SK-N-SH (cell line): ENCODE results near the gene SEMA3C. TPM values are rescaled to one million over a fixed set of nuclear protein-coding genes. Genes with fewer than 3 reads are reported as not detected.

Experiments
- CTCF ChIA-PET: fragments of 300-600, 350-600 bp; formaldehyde crosslinking; extraction: SDS; loops from one replicate; lab custom pipeline; 2021; lab: Yijun Ruan, JAX
- POLR2A ChIA-PET: fragments of 350-600 bp; sonication (Branson Sonifier 250); formaldehyde crosslinking; extraction: SDS; loops from one replicate; lab custom pipeline; 2020; ENCODE audit warnings: antibody characterized with exemption, inconsistent platforms; lab: Yijun Ruan, JAX
- DNase-seq: peaks from one replicate; pipeline ENCODE4 v3.0.0; 2012
- H2AFZ ChIP-seq: fragments of 200-600 bp; sonication (generic); 2 replicates; pipeline ENCODE4 v1.8.1; 2016; ENCODE audit warnings: antibody characterized with exemption, mild to moderate bottlenecking, low read depth
- H3F3A ChIP-seq: fragments of 200-600 bp; sonication (generic); replicated peaks from 2 replicates; pipeline ENCODE3; 2016; ENCODE audit warnings: antibody characterized with exemption, mild to moderate bottlenecking; ENCODE audit not compliant: insufficient read depth
- H3K27ac ChIP-seq, 2 experiments: fragments of 200-500 bp in 1 of 2; fragments of 200-600 bp in 1 of 2; sonication (Bioruptor generic) in 1 of 2; sonication (generic), shearing (Covaris generic) in 1 of 2; 2 replicates each; pipeline versions ENCODE4 v1.5.1 to v1.6.1; 2014 to 2016; ENCODE audit warnings: low read depth in 2 of 2, inconsistent platforms in 1 of 2, low read length in 1 of 2, mild to moderate bottlenecking in 1 of 2, mixed read lengths in 1 of 2
- H3K27me3 ChIP-seq: fragments of 200-600 bp; sonication (generic), shearing (Covaris generic); 2 replicates; pipeline ENCODE4 v1.6.1; 2016; ENCODE audit warnings: mixed run types; ENCODE audit not compliant: insufficient read depth
- H3K36me3 ChIP-seq, 2 experiments: fragments of 200-500 bp in 1 of 2; fragments of 200-600 bp in 1 of 2; sonication (Bioruptor generic) in 1 of 2; sonication (generic) in 1 of 2; replicated peaks in 1 of 2; 2 replicates each; pipeline versions ENCODE3 to v1.5.1; 2014 to 2016; ENCODE audit warnings: low read length in 1 of 2, mild to moderate bottlenecking in 1 of 2; ENCODE audit not compliant: insufficient read depth in 2 of 2, control insufficient read depth in 1 of 2
- H3K4me1 ChIP-seq, 2 experiments: fragments of 200-500 bp in 1 of 2; fragments of 200-600 bp in 1 of 2; sonication (Bioruptor generic) in 1 of 2; sonication (generic), shearing (Covaris generic) in 1 of 2; 2 replicates each; pipeline versions ENCODE4 v1.5.1 to v1.6.1; 2014 to 2016; ENCODE audit warnings: low read depth in 1 of 2, low read length in 1 of 2, mixed run types in 1 of 2; ENCODE audit not compliant: insufficient read depth in 2 of 2, control insufficient read depth in 1 of 2
- H3K4me2 ChIP-seq: fragments of 200-600 bp; sonication (generic), shearing (Covaris generic); 2 replicates; pipeline ENCODE4 v1.6.1; 2017; ENCODE audit warnings: mixed run types
- H3K4me3 ChIP-seq, 2 experiments: fragments of 200-500 bp in 1 of 2; fragments of 200-600 bp in 1 of 2; sonication (Bioruptor generic) in 1 of 2; sonication (generic), shearing (Covaris generic) in 1 of 2; 2 replicates each; pipeline versions ENCODE4 v1.5.1 to v1.8.1; 2014 to 2016; ENCODE audit warnings: low read depth in 2 of 2, inconsistent platforms in 1 of 2, low read length in 1 of 2, mild to moderate bottlenecking in 1 of 2, mixed read lengths in 1 of 2, moderate library complexity in 1 of 2
- H3K79me2 ChIP-seq: fragments of 200-600 bp; sonication (generic); 2 replicates; pipeline ENCODE4 v1.8.1; 2017; ENCODE audit warnings: mild to moderate bottlenecking; ENCODE audit not compliant: insufficient read depth
- H3K9ac ChIP-seq: fragments of 200-600 bp; sonication (generic); 2 replicates; pipeline ENCODE4 v1.6.1; 2017; ENCODE audit warnings: mixed run types
- H3K9me2 ChIP-seq: fragments of 200-600 bp; sonication (generic); 2 replicates; pipeline ENCODE4 v1.6.1; 2017; ENCODE audit warnings: mixed run types
- H3K9me3 ChIP-seq: fragments of 200-600 bp; sonication (generic); 2 replicates; pipeline ENCODE4 v1.6.1; 2017; ENCODE audit warnings: mixed run types, mild to moderate bottlenecking, moderate library complexity
- H4K20me1 ChIP-seq: fragments of 200-600 bp; sonication (generic); 2 replicates; pipeline ENCODE4 v1.6.1; 2017; ENCODE audit warnings: mild to moderate bottlenecking, mixed run types; ENCODE audit not compliant: insufficient read depth
- CTCF ChIP-seq: fragments of 200-600 bp; sonication (generic); IDR thresholded peaks from 2 replicates; pipeline ENCODE4 v1.6.1; 2017; ENCODE audit warnings: antibody characterized with exemption, mild to moderate bottlenecking, moderate library complexity
- ELF1 ChIP-seq: IDR thresholded peaks from 2 replicates; pipeline ENCODE4 v1.4.0; 2012
- EZH2phosphoT487 ChIP-seq: fragments of 200-600 bp; sonication (generic); IDR thresholded peaks from 2 replicates; pipeline ENCODE4 v1.6.1; 2017; ENCODE audit warnings: low read depth, mixed run types, mild to moderate bottlenecking, antibody characterized with exemption, moderate library complexity, borderline replicate concordance
- FOXM1 ChIP-seq: IDR thresholded peaks from 2 replicates; pipeline ENCODE4 v1.4.0; 2012; ENCODE audit warnings: low read depth, mild to moderate bottlenecking
- JUND ChIP-seq: IDR thresholded peaks from 2 replicates; pipeline ENCODE4 v1.4.0; 2012
- MAX ChIP-seq: IDR thresholded peaks from 2 replicates; pipeline ENCODE4 v1.4.0; 2012; ENCODE audit warnings: low read depth
- MEF2A ChIP-seq: IDR thresholded peaks from 2 replicates; pipeline ENCODE4 v1.4.0; 2012; ENCODE audit warnings: low read depth, borderline replicate concordance
- MXI1 ChIP-seq: IDR thresholded peaks from 2 replicates; pipeline ENCODE4 v1.6.1; 2012; ENCODE audit warnings: mild to moderate bottlenecking, low read depth, low read length, improper control_type of control experiment
- NFIC ChIP-seq: IDR thresholded peaks from 2 replicates; pipeline ENCODE4 v1.4.0; 2012; ENCODE audit warnings: borderline replicate concordance
- NRF1 ChIP-seq: IDR thresholded peaks from 2 replicates; pipeline ENCODE4 v1.6.1; 2012; ENCODE audit warnings: low read depth, mild to moderate bottlenecking, low read length
- PBX3 ChIP-seq: IDR thresholded peaks from 2 replicates; pipeline ENCODE4; 2012
- POLR2AphosphoS5 ChIP-seq: IDR thresholded peaks from 2 replicates; pipeline ENCODE4 v1.6.1; 2012; ENCODE audit warnings: low read depth, low read length
- REST ChIP-seq: IDR thresholded peaks from 2 replicates; pipeline ENCODE4 v1.6.1; 2012; ENCODE audit warnings: mild to moderate bottlenecking, low read depth, low read length, moderate library complexity
- SIN3A ChIP-seq: IDR thresholded peaks from 2 replicates; pipeline ENCODE4 v1.6.1; 2012; ENCODE audit warnings: low read depth, mild to moderate bottlenecking, low read length, moderate library complexity, borderline replicate concordance
- TAF1 ChIP-seq: IDR thresholded peaks from 2 replicates; pipeline ENCODE4 v1.6.1; 2012; ENCODE audit warnings: low read depth, mild to moderate bottlenecking, low read length, moderate library complexity, borderline replicate concordance
- TCF12 ChIP-seq: IDR thresholded peaks from 2 replicates; pipeline ENCODE4 v1.4.0; 2012
- TEAD4 ChIP-seq: IDR thresholded peaks from 2 replicates; pipeline ENCODE4 v1.4.0; 2012; ENCODE audit warnings: mild to moderate bottlenecking, borderline replicate concordance; ENCODE audit not compliant: insufficient read depth
- USF2 ChIP-seq: fragments of 150-350 bp; IDR thresholded peaks from 2 replicates; pipeline ENCODE4 v1.6.1; 2017; ENCODE audit warnings: antibody characterized with exemption, low read length, low read depth, borderline replicate concordance
- YY1 ChIP-seq: IDR thresholded peaks from 2 replicates; pipeline ENCODE4 v1.4.0; 2012; ENCODE audit warnings: low read depth, mild to moderate bottlenecking
- WGBS: methylation state at CpG from one replicate; pipeline ENCODE4 v1.1.6; 2017; ENCODE audit warnings: low lambda C conversion rate; 5-methylcytosine and 5-hydroxymethylcytosine counted together
- polyA plus RNA-seq, 3 experiments: library from polyadenylated mRNA; depleted of rRNA; stranded (reverse); fragments of >200 nt; gene quantifications; 2 replicates each; pipeline ENCODE4 v1.2.3, GENCODE V29; 2012

The SEMA3C gene
- polyA plus RNA-seq, 1 of the 3 experiments (the other 2 are of a cell fraction): 51.1 TPM

GRCh38 chr7:80879849-80880248 is 39.0 kb downstream of the SEMA3C start:
- no peaks in the 10 kb centered on the region for H3K9me3 ChIP-seq
- no peak overlapping the region for H3K4me2 ChIP-seq
- peaks cover under 1 to 6% of the 10 kb centered on the region in 2 experiments for H3K36me3 ChIP-seq
- no peaks in the 10 kb centered on the region for H3K27me3 ChIP-seq
- no peaks in the 10 kb centered on the region for H3K9me2 ChIP-seq
- ChIA-PET POLR2A (no interaction called here), CTCF (interaction anchor here (1.3 to 1.6 kb wide), 2 partner anchors 13 to 577 kb away, joined by 3 to 4 read pairs; no protein-coding TSS in a partner anchor)
- no peak for TF ChIP-seq CTCF
- TF ChIP-seq FOXM1: no peak
- no peak for TF ChIP-seq NRF1
- TF ChIP-seq TEAD4: 0 out of 2 replicates have a peak, but pooled peaks have one; percentile 7
- TF ChIP-seq NFIC: peak; percentile 33; the same call in 1 of the 2 replicates
- 0 out of 2 replicates have a peak, but pooled peaks have one; percentile 11 for TF ChIP-seq TCF12
- TF ChIP-seq EZH2phosphoT487: no peak
- H3F3A ChIP-seq: peaks cover 51% of the 10 kb centered on the region
- no peak overlapping the region for H3K4me3 ChIP-seq
- H2AFZ ChIP-seq: no peak overlapping the region
- H3K79me2 ChIP-seq: peaks cover 14% of the 10 kb centered on the region; the same call in 1 of the 2 replicates
- DNase-seq: no peak
- H3K27ac ChIP-seq: no peak overlapping the region
- H4K20me1 ChIP-seq: no peaks in the 10 kb centered on the region
- H3K9ac ChIP-seq: no peak overlapping the region
- whole genome bisulfite sequencing: 97% methylated on average over 5 of the region's 5 CpGs
- H3K4me1 ChIP-seq: peaks cover 25 to 35% of the 10 kb centered on the region in 2 experiments

- peak overlapping the region; percentile 56 to 67 for H3K27ac ChIP-seq
- H3K9ac ChIP-seq: no peak overlapping the region
- DNase-seq: peak; percentile 34
- peaks cover 17% of the 10 kb centered on the region in 2 experiments; a peak in 3 of 4 replicates for H3K4me1 ChIP-seq
- no peaks in the 10 kb centered on the region for H4K20me1 ChIP-seq
- H3K27me3 ChIP-seq: no peaks in the 10 kb centered on the region
- H2AFZ ChIP-seq: no peak overlapping the region
- H3K4me3 ChIP-seq: no peak overlapping the region
- H3K36me3 ChIP-seq: peaks cover 3 to 6% of the 10 kb centered on the region in 2 experiments
- CTCF ChIA-PET: interaction anchor here (0.6 to 1.0 kb wide), 2 partner anchors 34 to 40 kb away, joined by 3 to 4 read pairs; no protein-coding TSS in a partner anchor
- no peaks in the 10 kb centered on the region for H3K9me2 ChIP-seq
- peaks cover 29% of the 10 kb centered on the region for H3F3A ChIP-seq
- peak overlapping the region; percentile 26 for H3K4me2 ChIP-seq
- WGBS: 19% methylated on average over 5 of the region's 5 CpGs
- H3K79me2 ChIP-seq: peaks cover 12% of the 10 kb centered on the region; the same call in 1 of the 2 replicates
- POLR2A ChIA-PET: no interaction called here
- H3K9me3 ChIP-seq: no peaks in the 10 kb centered on the region
- no peak; the same call in 1 of the 2 replicates for TF ChIP-seq EZH2phosphoT487
- TF ChIP-seq REST: no peak
- peak; percentile 91 for TF ChIP-seq POLR2AphosphoS5
- TF ChIP-seq SIN3A: peak; percentile 95
- peak; percentile 95 for TF ChIP-seq TEAD4
- TF ChIP-seq MXI1: peak; percentile 44; the same call in 1 of the 2 replicates
- no peak for TF ChIP-seq ELF1
- TF ChIP-seq USF2: no peak
- peak; percentile 74; the same call in 1 of the 2 replicates for TF ChIP-seq MEF2A
- TF ChIP-seq MAX: peak; percentile 75; the same call in 1 of the 2 replicates
- TF ChIP-seq JUND: peak; percentile 98
- TF ChIP-seq PBX3: peak; percentile 98
- no peak for TF ChIP-seq TAF1
- TF ChIP-seq YY1: no peak
Measured at GRCh38 chr7:80876894-80877414, 41.9 kb downstream of the SEMA3C start.
